Spleen (tissue), 11 donors: ENCODE data around the gene PMVK. TPM values are rescaled to one million over a fixed set of nuclear protein-coding genes. Genes with fewer than 3 reads are reported as not detected.

Experiments
- DNase-seq: peaks from one replicate; pipeline ENCODE4 v3.0.0-alpha.2; 2020
- H3K27ac ChIP-seq, 8 donors: fragments of 200-600 bp; sonication (generic) in 7 of 8; 1 replicate in 4 of 8; 2 replicates in 4 of 8; pipeline versions ENCODE4 v1.5.0 to v1.8.0; 2016 to 2021; ENCODE audit warnings: inconsistent platforms in 4 of 8, mild to moderate bottlenecking in 4 of 8, moderate library complexity in 1 of 8
- H3K27me3 ChIP-seq, 7 donors: fragments of 200-600 bp; sonication (generic) in 6 of 7; replicated peaks in 1 of 7; 1 replicate in 4 of 7; 2 replicates in 3 of 7; pipeline versions ENCODE4 v1.5.0 to v1.8.0; 2016 to 2021; ENCODE audit warnings: inconsistent platforms in 3 of 7, mild to moderate bottlenecking in 1 of 7
- H3K36me3 ChIP-seq, 6 donors: fragments of 200-600 bp; sonication (generic) in 5 of 6; 1 replicate in 4 of 6; 2 replicates in 2 of 6; pipeline versions ENCODE4 v1.5.0 to v1.8.0; 2016 to 2021; ENCODE audit warnings: inconsistent platforms in 2 of 6
- H3K4me1 ChIP-seq, 6 donors: fragments of 200-600 bp; sonication (generic) in 5 of 6; 1 replicate in 3 of 6; 2 replicates in 3 of 6; pipeline versions ENCODE4 v1.5.0 to v1.8.0; 2016 to 2021; ENCODE audit warnings: inconsistent platforms in 3 of 6
- H3K4me3 ChIP-seq, 8 donors: fragments of 200-600 bp; sonication (generic) in 7 of 8; 1 replicate in 4 of 8; 2 replicates in 4 of 8; pipeline versions ENCODE4 v1.5.0 to v1.8.0; 2016 to 2021; ENCODE audit warnings: inconsistent platforms in 4 of 8, mild to moderate bottlenecking in 4 of 8, moderate library complexity in 2 of 8
- H3K9me3 ChIP-seq, 8 donors: fragments of 200-600 bp; sonication (generic) in 7 of 8; 1 replicate in 4 of 8; 2 replicates in 4 of 8; pipeline versions ENCODE4 v1.5.0 to v1.8.0; 2016 to 2021; ENCODE audit warnings: inconsistent platforms in 4 of 8
- POLR2A ChIP-seq, 3 donors: fragments of 450-650 bp; IDR thresholded peaks; one replicate each; pipeline ENCODE4 v1.5.1; 2017; ENCODE audit warnings: antibody characterized with exemption in 3 of 3, mild to moderate bottlenecking in 1 of 3
- POLR2AphosphoS5 ChIP-seq, 3 donors: sonication (generic); formaldehyde crosslinking; IDR thresholded peaks; one replicate each; pipeline ENCODE4 v1.5.1; 2017; ENCODE audit warnings: antibody characterized with exemption in 3 of 3
- WGBS, 5 donors: extraction: QIAGEN DNeasy Blood & Tissue Kit in 3 of 5; methylation state at CpG; one replicate each; pipeline versions ENCODE4 v1.1.5 to v1.1.7; 2013 to 2018; 5-methylcytosine and 5-hydroxymethylcytosine counted together
- intact Hi-C: fragments of 100-400 bp; cut with DNase I; formaldehyde crosslinking; loops from one replicate; pipeline ENCODE4 v1.15.0; 2023; ENCODE audit warnings: low total_unique reads
- polyA plus RNA-seq, 3 donors: library from polyadenylated mRNA; stranded (reverse); fragments of 200-250 nt; gene quantifications; one replicate each; pipeline ENCODE4 v1.2.1, GENCODE V29; 2013
- total RNA-seq, 7 donors: library from RNA; depleted of rRNA in 3 of 7; stranded (reverse); fragments of >200 nt in 3 of 7; fragmentation: NEBNext Ultra II Directional in 4 of 7; extraction: Animal tissue kit (Norgen Biotek cat#: 25700) in 4 of 7; gene quantifications; one replicate each; pipeline versions ENCODE4 v1.1.0 to v1.2.1, GENCODE V29; 2016 to 2021
- TF ChIP-seq, protein P1 (sequence below), 11 experiments: fragments of 200-600 bp in 7 of 11; fragments of 450-650 bp in 4 of 11; sonication (generic) in 4 of 11; IDR thresholded peaks in 8 of 11; conservative IDR thresholded peaks in 3 of 11; 1 replicate in 7 of 11; 2 replicates in 4 of 11; pipeline versions ENCODE4 v1.4.0 to v1.8.0; 2016 to 2021; ENCODE audit warnings: antibody characterized with exemption in 11 of 11, inconsistent platforms in 4 of 11, mild to moderate bottlenecking in 1 of 11
- donor health status: healthy with polysubstance abuse.
- donor health status: DM: no; HTN: no; CAD: no; lungs with moderate emphysema.
- donor health status: DM: no; HTN: no; CAD: no.
- donor health status: Bipolar disorder and iron deficiency.
- donor health status: healthy.
- donor health status: DM: no; HTN: no; CAD: no.
- donor health status: DM: yes; HTN: yes; CAD: no.

Gene PMVK
- total and polyA plus RNA-seq, 10 donors: 12.4 to 68.8 (median 35.4) TPM

- intact Hi-C loops: no loop called here
- Histone ChIP-seq H3K36me3 (peaks cover 0 to 30% (median 12%) of the 10 kb centered on the region in 6 donors), H3K27ac (peak overlapping the region; percentile 88 to 100 (median 98)), H3K4me3 (peak overlapping the region; percentile 43 to 81 (median 64)), H3K9me3 (no peaks in the 10 kb centered on the region), H3K4me1 (peaks cover 35 to 87% (median 68%) of the 10 kb centered on the region in 6 donors), H3K27me3 (no peaks in the 10 kb centered on the region)
- TF ChIP-seq, protein P1, sequence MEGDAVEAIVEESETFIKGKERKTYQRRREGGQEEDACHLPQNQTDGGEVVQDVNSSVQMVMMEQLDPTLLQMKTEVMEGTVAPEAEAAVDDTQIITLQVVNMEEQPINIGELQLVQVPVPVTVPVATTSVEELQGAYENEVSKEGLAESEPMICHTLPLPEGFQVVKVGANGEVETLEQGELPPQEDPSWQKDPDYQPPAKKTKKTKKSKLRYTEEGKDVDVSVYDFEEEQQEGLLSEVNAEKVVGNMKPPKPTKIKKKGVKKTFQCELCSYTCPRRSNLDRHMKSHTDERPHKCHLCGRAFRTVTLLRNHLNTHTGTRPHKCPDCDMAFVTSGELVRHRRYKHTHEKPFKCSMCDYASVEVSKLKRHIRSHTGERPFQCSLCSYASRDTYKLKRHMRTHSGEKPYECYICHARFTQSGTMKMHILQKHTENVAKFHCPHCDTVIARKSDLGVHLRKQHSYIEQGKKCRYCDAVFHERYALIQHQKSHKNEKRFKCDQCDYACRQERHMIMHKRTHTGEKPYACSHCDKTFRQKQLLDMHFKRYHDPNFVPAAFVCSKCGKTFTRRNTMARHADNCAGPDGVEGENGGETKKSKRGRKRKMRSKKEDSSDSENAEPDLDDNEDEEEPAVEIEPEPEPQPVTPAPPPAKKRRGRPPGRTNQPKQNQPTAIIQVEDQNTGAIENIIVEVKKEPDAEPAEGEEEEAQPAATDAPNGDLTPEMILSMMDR (IDR thresholded peaks at IDR 0.05 in 8 of 11, conservative IDR thresholded peaks at IDR 0.05 in 3 of 11): no peak
- TF ChIP-seq POLR2A (IDR thresholded peaks at IDR 0.05): no peak
- peak in 2 of 3 donors; percentile 64 to 74 for TF ChIP-seq POLR2AphosphoS5 (IDR thresholded peaks at IDR 0.05)
- 41 to 64% (median 51%) methylated on average over 18 of the region's 18 CpGs for WGBS, 5 donors
- DNase-seq: peak; percentile 79
Measured at GRCh38 chr1:154972517-154973343, 36.2 kb upstream of the PMVK start.

DNA sequence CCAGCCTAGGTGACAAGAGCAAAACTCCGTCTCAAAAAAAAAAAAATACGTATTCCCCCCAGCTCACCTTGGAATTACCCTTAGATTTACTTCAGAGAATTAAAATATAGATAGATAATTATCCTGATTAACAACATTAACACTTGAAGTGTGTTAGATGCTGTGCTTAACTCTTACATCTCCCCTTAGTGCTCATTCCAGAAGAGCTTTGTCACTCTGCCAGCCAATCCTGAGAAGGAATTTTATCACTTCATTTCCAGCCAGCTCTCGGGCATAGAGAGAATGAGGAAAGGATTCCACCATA is 35.6 kb upstream of the PMVK start:
- TF ChIP-seq, protein P1 (IDR thresholded peaks at IDR 0.05 in 8 of 11, conservative IDR thresholded peaks at IDR 0.05 in 3 of 11): no peak
- TF ChIP-seq POLR2AphosphoS5 (IDR thresholded peaks at IDR 0.05) (no peak), POLR2A (IDR thresholded peaks at IDR 0.05) (no peak)
- 72 to 86% (median 75%) methylated on average over 3 of the region's 3 CpGs for WGBS, 5 donors
- H3K4me1 ChIP-seq: peaks cover 35 to 87% (median 74%) of the 10 kb centered on the region in 6 donors
- H3K27me3 ChIP-seq: no peaks in the 10 kb centered on the region
- H3K27ac ChIP-seq: peak overlapping the region; percentile 88 to 100 (median 98)
- peak overlapping the region in 3 of 8 donors; percentile 62 to 81 (median 71) for H3K4me3 ChIP-seq
- intact Hi-C loops: no loop called here
- peaks cover 3 to 36% (median 17%) of the 10 kb centered on the region in 6 donors for H3K36me3 ChIP-seq
- DNase-seq: no peak
- no peaks in the 10 kb centered on the region for H3K9me3 ChIP-seq

GRCh38 chr1:154971341-154971998 is 35.0 kb upstream of the PMVK start:
- TF ChIP-seq POLR2A (IDR thresholded peaks at IDR 0.05): no peak
- peaks cover 35 to 87% (median 75%) of the 10 kb centered on the region in 6 donors for H3K4me1 ChIP-seq
- DNase-seq: peak; percentile 51
- no peaks in the 10 kb centered on the region for H3K9me3 ChIP-seq
- H3K4me3 ChIP-seq: peak overlapping the region in 3 of 8 donors; percentile 38 to 81 (median 43)
- peak overlapping the region; percentile 88 to 100 (median 98) for H3K27ac ChIP-seq
- 55 to 74% (median 66%) methylated on average over 10 of the region's 10 CpGs for WGBS, 5 donors
- intact Hi-C loops: no loop called here
- H3K36me3 ChIP-seq: peaks cover 3 to 43% (median 23%) of the 10 kb centered on the region in 6 donors
- H3K27me3 ChIP-seq: no peaks in the 10 kb centered on the region

DNA sequence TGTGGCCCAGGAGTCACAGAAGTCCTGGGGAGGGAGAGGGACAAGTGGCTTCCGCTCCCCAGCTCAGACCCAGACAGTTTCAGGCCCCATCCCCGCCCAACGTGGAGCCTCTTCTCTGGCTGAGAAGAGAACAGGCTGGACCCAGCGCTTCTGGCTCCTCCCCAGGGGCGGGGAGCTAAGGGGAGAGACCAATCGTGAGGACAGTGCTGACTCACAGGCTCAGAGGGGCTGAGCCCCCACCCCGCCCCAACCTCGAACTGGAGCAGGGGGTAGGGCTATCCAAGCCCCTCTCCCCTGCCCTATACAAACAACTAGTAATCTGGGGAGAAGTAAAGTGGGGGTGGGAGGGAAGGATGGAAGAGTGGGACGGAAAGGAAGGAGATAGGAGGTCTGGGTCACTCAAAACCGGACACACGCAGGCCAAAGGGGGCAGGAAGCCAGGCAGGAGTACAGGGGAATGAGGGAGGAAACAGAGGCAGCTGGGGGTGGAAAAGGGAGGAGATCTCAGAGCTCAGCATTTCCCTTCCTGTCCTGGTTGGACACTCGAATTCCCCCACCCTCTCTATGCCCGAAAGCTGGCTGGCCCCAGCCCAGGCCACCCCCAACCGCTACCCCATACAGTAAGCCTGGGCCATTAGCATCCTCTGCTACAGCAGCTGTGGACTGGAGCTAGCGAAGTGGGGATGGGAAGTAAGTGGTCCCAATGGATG is 34.3 kb upstream of the PMVK start, which contains the start of gene SHC1:
TSS of gene SHC1 (minus strand) at position 117 of the 710 bp plus-strand sequence. CDS start 221 bp downstream, outside the sequence.
- H3K27me3 ChIP-seq: no peaks in the 10 kb centered on the region
- no peaks in the 10 kb centered on the region for H3K9me3 ChIP-seq
- peak within 1 kb of the TSS; percentile 12 to 81 (median 32) for H3K4me3 ChIP-seq
- intact Hi-C loops: no loop called here
- peaks cover 3 to 50% (median 30%) of the 10 kb centered on the region in 6 donors for H3K36me3 ChIP-seq
- H3K4me1 ChIP-seq: peaks cover 32 to 87% (median 72%) of the 10 kb centered on the region in 6 donors
- WGBS, 5 donors: 21 to 34% (median 27%) methylated on average over 15 of the region's 15 CpGs
- DNase-seq: peak; percentile 92
- TF ChIP-seq, protein P1 (IDR thresholded peaks at IDR 0.05 in 8 of 11, conservative IDR thresholded peaks at IDR 0.05 in 3 of 11): no peak
- TF ChIP-seq POLR2A (IDR thresholded peaks at IDR 0.05): peak in 2 of 3 donors; percentile 36 to 75
- TF ChIP-seq POLR2AphosphoS5 (IDR thresholded peaks at IDR 0.05): peak; percentile 84 to 95 (median 94)
- H3K27ac ChIP-seq: peak within 1 kb of the TSS; percentile 88 to 100 (median 98)
